Measurements from ENCODE around the gene POC1B.

GRCh38 chr12:89412665-89413064, 113.2 kb downstream of the POC1B start:
- TF ChIP-seq FOXM1 (IDR thresholded peaks at IDR 0.05; ENCODE audit: borderline replicate concordance) (no peak), ZNF384 (IDR thresholded peaks at IDR 0.05) (no peak)
